GDM1 (cell line): ENCODE data around the gene MYH14.

Experiments
- DNase-seq: peaks from one replicate; lab custom pipeline; 2025; lab: John Stamatoyannopoulos, UW

The MYH14 gene

GRCh38 chr19:50292216-50292827, 88.9 kb downstream of the MYH14 start:
- DNase-seq, result no peak

DNA sequence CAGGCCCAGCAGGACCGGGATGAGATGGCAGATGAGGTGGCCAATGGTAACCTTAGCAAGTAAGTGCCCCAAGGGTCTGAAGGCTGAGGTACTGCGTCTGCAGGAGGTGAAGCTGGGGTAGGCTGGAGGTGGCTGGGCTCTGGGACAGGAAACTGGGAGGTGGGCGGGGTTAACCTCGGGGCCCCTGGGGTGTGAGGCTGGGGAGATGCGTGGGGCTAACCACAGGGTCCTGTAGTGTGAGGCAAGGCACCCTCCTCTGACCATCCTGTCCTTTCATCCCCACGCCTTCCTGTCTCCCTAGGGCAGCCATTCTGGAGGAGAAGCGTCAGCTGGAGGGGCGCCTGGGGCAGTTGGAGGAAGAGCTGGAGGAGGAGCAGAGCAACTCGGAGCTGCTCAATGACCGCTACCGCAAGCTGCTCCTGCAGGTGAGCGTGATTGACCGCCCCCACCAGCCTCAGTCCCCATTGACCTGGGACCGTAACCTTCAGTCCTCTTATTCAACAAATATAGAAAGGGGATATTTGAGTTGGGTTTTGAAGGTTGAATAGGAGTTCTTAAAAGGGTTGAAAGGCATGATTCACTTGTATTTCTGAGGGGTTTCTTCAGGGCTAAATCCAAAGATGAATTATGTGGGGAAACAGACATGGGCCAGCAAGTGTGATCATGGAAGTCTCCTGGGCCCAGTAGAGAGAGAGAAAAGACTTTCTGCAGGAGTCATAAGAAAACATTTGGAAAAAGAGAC, 90.0 kb downstream of the MYH14 start:
- DNase-seq, result no peak

DNA sequence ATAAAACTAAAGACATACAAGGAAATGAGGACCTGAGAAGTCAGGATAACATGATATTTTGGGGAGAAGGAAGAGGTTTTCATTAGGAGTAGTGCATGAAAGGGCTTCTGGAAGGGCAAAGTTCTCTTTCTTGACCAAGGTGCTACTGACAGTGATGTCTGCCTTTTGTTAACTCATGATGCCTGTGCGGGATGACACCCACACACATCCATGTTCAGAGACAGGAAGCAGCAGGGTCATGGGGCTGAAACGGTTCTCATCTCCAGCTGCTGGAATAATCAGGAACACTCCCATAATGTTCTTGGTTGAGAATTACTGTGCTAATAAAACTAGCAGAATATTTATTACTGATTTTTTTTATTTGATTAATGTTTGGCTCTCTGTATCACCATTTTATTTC, 96.6 kb downstream of the MYH14 start:
- DNase-seq, result no peak

- no peak for DNase-seq
Observed at GRCh38 chr19:50300814-50301606, 97.6 kb downstream of the MYH14 start.

DNA sequence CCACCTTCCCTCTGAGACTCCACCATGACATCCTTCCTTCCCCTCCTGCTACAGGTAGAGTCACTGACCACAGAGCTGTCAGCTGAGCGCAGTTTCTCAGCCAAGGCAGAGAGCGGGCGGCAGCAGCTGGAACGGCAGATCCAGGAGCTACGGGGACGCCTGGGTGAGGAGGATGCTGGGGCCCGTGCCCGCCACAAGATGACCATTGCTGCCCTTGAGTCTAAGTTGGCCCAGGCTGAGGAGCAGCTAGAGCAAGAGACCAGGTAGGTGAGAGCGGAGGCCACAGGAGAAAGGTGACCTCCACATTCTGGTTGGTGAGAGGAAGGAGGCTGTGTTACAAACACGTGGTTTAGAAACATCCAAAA, 98.2 kb downstream of the MYH14 start:
- DNase-seq, result no peak

GRCh38 chr19:50303558-50303957, 100.1 kb downstream of the MYH14 start:
- DNase-seq, result no peak

- DNase-seq, result no peak
Observed at GRCh38 chr19:50308991-50309390, 105.6 kb downstream of the MYH14 start.

GRCh38 chr19:50309396-50310125, 106.1 kb downstream of the MYH14 start:
- DNase-seq, result no peak

DNA sequence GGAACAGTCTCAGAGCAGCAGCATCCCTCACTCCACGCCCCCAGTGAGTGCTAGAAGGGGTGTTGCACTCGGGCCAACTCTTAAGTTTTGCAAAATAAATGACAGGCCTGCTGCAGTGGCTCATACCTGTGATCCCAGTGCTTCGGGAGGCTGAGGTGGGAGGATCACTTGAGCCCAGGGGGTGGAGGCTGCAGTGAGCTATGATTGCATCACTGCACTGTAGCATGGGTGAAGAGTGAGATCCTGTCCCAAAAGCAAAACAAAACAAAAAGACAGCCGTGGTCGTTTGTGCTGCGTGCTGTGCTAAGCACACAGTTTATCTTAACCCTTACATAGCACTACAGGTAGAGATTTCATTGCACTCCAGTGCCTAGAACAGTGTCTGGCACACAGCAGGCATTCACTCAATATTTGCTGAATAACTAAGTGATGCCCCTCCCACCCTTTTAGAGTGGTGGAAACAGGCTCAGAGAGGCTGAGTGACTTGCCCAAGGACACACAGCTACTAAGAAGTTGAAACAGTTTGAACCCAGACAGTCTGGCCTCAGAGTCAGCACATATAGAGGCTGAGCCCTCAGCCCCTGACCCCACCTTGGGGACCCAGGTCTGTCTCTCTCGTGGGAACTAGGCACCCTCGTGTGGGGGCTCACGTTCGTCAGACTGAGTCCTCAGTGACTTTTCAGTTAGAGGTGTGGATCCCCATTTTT, 107.5 kb downstream of the MYH14 start:
- no peak for DNase-seq

- no peak for DNase-seq
Observed at GRCh38 chr19:50311723-50312635, 108.6 kb downstream of the MYH14 start.

- no peak for DNase-seq
Observed at GRCh38 chr19:50312967-50313811, 109.8 kb downstream of the MYH14 start.

DNA sequence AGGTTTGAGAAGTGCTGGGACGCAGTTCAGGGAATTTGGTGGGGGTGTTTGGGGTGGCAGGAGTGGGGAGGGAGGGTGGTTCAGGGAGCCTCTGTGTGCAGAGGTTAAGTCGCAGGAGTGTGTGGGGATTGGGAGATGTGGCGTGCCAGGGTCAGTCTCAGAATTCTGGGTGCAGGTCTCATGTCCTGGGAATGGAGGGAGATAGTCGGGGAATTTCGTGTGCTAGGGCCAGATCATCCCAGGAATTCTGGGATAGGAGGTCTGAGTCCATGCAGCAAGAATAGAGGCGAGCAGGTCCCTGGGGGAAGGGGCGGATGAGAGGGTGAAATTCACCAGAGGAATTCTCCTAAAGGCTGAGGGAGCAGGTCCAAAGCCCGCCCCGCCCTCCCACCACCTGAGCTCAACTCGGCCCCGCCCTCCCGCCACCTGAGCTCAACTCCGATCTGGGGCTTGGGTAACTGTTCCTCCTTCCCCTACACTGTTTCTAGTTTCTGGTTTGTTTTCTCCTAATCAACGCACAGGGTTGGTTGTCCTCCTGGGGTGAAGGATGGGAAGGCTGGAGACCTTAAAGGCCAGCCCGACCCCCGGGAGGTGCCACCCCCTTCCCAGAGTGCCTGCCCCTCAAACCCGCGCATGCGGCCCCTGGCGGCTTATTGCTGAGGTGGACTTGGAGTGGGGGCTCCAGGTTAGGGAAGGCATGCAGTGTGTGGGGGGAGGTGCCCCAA, 110.6 kb downstream of the MYH14 start:
- DNase-seq, result no peak

- no peak for DNase-seq
Observed at GRCh38 chr19:50314724-50315708, 111.6 kb downstream of the MYH14 start.

GRCh38 chr19:50315773-50316448, 112.5 kb downstream of the MYH14 start:
- DNase-seq, result no peak

GRCh38 chr19:50317115-50317514, 113.7 kb downstream of the MYH14 start:
- DNase-seq, result no peak

DNA sequence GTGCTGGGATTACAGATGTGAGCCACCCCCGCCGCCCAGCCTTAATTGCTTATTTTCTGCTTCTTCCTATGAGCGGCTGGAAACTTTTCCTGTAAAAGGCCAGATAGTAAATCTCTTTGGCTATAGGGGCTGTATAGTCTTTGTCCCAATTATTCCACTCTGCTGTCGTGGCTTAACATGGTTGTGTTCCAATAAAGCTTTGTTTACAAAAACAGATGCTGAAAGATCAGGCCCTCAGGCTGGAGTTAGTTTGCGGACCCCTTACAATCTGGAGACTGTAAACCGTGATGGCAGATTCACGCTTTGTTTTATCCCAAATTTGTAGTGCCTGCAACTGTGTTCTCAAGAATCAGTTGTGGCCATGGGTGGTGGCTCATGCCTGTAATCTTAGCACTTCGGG, 115.0 kb downstream of the MYH14 start:
- no peak for DNase-seq

- DNase-seq, result no peak
Observed at GRCh38 chr19:50319156-50319555, 115.7 kb downstream of the MYH14 start.
